NCI-H345 (cell line): ENCODE data around the gene CDKN1B.

ENCODE experiments used
- DNase-seq: peaks from one replicate; lab custom pipeline; 2025; lab: John Stamatoyannopoulos, UW

Gene CDKN1B

DNA sequence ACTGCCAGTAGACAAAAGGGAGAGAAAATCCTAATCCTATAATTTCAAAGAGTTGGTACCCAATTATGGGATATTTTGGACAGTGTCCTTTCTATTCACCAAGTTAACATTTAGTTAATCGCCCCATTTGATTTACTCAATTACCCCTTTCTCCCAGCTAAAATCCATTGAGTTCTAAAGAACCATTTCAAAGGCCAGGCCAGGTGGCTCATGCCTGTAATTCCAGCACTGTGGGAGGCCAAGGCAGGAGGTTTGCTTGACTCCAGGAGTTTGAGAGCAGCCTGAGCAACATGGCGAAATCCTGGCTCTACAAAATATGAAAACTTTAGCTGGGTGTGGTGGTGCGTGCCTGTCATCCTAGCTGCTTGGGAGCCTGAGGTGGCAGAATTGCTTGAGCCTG is 15.7 kb upstream of the CDKN1B start:
- no peak for DNase-seq

DNA sequence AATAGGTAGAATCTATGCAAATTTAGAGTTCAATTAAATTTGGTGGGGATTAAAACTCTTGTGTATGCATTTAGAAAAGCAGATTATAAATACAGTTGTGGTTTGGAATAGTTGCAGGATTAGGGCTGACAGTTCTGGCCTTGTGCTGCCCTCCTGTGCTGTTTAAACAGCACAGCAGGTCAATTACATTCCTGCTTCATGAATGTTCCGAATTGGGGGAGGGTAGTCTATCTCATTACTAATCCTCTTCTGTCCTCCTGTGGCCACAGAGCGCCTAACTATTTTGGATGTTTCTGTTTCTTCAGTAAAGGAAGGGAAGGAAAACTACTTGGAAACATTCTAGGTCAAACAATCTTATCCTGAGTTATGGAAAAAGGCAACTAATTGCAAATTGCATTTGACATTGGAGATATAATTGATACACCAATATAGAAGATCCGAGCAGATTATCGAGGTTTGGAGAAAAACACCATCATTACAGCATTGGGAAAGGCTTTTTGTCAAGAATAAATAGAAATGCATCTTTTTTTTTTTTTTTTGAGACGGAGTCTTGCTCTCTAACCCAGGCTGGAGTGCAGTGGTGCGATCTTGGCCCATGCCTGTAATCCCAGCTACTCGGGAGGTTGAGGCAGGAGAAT is 12.5 kb upstream of the CDKN1B start:
- DNase-seq, result peak; percentile 76

DNA sequence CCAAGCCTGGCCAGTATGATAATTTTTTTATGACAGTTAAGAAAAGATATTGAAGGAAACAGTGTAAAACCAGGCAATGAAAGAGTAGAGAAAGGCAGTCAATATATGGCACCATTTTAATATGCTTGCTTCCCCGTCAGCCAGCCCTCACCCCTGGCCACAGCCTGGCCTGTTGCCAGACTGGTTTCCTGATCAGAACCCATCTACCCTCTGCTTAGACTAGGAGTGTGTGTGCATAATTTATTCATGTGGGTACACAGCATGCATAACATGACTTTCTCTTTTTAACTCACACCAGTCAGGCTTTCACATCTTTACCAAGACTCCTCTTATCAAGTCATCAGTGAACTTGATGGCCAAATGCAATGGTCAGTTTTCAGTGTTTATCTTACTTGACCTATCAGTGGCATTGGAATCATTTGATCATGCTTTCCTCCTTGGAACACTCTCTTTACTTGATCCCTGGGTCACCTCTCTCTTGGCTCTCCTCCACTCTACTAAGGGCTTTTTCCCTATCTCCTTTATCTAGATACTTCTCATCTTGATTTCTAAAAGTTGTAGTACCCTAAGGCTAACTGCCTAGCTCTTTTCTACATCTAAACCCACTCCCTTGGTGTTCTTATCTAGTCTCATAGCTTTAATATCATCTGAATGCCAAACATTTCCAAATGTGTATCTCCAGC is 11.2 kb upstream of the CDKN1B start:
- no peak for DNase-seq

DNA sequence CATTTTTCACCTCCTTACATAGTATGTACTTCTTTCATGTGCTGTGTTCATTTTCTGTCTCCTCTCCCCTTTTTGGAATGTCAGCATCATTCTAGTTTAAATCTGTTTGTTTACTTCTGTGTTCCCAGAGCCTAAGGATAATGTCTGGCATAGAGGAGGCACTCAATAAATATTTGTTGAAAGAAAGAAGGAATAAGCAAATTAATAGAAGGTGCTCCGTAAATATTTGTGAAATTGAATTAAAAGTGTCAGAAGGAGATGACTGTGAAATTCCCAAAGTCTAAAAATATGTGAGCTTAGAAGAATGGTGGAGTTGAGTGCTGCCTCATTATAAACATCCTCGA is 3.3 kb upstream of the CDKN1B start:
- DNase-seq, result no peak

DNA sequence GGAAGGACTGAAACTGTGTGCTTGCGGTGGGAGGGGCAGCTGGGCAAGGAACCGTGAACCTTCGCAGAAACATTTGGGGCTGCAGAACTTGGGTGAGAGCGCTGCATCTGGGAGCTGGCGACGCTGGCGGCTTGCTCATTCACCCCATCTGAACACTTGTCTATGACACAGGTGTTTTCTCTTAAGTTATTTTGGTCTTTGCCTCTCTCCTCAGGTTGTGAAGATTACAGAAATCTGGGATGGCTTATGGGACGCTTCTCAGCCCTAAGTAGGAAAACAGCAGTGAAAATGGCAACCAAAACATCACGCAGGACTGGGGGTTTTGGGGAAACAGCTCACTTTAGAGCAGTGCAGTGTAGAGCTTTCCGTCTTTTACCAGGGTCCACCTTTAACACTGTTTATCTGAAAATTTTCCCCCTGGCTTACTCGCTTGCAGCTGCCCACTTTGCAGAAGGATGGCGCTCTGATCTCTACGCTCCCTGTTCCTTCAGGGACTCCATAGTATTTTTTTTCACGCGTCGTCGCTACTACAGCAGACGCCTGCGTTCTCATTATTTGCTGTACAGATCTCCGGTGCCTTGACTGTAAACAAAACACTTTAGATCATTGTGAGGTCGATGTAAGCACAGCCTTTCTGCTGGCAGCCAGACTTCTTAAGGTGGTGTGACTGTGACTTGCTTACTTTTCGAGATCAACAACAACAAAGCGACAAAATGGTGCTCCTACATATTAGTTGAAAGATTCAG is 2.7 kb upstream of the CDKN1B start:
- peak; percentile 68 for DNase-seq

DNA sequence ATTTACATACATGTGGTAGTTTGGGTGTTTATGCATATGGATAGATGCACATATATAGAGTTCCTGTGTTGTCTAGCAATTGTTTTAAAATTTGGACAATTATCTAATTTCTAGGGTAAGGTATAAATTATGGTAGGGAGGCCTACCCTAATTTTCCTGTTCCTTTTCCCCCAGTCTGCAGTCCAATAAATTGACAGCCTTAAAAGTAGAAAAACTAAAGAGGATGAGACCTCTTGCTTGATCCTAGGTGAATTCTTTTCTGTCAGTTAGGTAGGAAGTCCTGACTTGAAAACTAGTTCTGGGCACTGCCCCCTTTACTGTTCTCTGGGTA is 2.1 kb upstream of the CDKN1B start:
- no peak for DNase-seq

DNA sequence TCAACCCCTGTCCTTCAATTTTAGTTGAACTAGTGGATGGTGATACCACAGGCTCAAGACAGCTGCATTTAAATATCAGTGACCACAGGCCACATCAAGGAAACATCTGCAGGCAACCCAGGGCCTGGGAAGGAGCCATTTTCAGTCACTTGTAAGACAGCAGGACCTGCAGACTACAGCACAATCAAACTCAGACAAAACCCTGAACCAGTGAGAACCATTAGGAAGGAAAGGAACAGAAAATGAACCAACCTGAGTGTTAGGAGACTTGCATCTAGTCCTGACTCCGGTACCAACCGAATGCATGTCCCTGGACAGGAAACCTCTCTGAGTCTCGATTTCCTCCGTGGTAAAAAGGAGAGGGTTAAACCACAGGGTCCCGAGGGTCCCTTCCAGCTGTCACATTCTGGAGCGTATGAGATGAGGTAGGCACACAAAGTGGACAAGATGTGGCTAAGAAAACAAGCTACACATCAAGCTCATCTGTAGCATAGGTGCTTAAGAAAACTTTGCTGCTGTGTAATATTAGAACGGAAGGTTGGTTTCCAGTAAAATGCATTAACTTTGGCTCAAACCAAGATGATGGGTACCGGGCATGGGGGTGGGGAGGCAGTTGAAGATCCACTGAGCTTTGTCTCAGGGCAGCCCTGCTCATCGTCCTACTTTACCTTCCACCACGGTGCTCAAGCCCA is 1.6 kb upstream of the CDKN1B start:
- DNase-seq, result peak; percentile 32

DNA sequence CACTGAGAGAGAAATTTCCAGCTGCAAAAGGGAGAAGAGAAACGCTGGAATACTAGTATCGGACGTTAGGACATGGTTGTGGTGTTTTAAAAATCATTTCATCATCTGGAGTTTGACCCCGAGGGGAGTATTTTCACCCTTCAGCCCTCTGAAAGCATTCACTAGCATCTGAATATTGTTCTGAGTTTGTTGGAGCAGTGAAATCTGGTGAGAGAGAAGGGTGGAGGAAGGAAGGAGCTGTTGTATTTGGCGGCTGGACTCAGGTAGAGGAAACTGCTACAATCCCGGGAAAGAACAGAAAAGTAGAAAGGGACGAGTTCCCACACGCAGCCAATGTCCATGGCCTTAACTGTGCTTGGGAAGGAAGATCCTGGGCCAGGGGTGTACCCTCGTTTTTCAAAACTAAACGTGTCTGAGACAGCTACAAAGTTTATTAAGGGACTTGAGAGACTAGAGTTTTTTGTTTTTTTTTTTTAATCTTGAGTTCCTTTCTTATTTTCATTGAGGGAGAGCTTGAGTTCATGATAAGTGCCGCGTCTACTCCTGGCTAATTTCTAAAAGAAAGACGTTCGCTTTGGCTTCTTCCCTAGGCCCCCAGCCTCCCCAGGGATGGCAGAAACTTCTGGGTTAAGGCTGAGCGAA is 896 bp upstream of the CDKN1B start:
- peak; percentile 37 for DNase-seq

DNA sequence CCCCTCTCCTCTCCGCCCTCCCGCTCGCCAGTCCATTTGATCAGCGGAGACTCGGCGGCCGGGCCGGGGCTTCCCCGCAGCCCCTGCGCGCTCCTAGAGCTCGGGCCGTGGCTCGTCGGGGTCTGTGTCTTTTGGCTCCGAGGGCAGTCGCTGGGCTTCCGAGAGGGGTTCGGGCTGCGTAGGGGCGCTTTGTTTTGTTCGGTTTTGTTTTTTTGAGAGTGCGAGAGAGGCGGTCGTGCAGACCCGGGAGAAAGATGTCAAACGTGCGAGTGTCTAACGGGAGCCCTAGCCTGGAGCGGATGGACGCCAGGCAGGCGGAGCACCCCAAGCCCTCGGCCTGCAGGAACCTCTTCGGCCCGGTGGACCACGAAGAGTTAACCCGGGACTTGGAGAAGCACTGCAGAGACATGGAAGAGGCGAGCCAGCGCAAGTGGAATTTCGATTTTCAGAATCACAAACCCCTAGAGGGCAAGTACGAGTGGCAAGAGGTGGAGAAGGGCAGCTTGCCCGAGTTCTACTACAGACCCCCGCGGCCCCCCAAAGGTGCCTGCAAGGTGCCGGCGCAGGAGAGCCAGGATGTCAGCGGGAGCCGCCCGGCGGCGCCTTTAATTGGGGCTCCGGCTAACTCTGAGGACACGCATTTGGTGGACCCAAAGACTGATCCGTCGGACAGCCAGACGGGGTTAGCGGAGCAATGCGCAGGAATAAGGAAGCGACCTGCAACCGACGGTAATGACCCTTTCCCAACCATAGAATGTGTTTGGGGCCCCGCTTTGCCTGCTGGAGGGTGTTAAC is 615 bp downstream of the CDKN1B start:
- DNase-seq, result no peak

DNA sequence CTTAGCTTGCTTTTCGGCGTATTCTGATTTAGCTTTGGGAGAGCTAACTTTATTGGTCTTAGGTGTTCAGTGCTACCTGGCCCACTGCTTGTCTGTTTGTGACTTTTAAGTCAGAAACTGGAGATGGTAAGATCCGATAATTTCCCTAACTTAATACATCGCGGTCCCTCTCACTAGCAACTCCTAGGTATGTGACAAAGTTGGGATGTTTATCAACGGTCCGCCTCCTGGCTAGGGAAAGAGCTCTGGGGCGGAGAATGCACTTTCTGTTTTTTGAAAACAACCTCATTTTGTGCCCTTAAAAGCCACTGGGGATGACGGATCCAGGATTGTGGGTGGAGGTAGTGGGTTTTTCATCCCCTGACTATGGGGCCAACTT is 1.2 kb downstream of the CDKN1B start:
- DNase-seq, result no peak

DNA sequence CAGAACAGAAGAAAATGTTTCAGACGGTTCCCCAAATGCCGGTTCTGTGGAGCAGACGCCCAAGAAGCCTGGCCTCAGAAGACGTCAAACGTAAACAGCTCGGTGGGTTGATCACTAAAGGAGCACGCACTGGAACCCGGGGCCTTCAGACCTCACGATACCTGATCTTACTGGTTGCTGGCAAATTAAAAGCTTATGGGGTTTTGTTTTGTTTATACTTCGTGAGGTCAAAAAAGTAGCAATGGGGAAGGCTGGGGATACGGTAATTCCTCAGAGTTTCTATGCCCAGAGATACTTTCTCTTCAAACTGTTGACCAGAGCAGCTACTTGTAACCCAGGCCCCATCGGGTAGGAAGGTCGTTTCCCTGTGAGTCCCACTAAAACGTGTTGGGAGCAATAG is 1.7 kb downstream of the CDKN1B start:
- peak; percentile 25 for DNase-seq

DNA sequence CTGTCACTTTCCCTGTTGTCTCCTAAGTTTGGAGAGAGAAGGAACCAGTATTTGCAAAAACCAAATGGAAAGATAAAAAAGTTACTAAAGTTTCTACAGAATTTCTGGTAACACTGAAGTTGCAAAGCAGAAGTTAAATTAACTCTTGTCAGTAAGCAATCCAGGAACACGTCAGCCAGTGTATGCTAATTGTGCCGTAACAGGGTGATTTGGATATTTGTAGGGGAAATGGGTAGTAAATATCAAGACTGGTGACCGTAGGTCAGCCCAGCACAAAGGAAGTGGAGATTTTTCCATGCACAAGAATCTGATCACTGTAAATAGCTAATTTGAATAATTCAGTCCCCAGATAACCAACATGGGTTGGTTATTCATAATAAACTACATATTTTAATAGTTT is 2.3 kb downstream of the CDKN1B start:
- DNase-seq, result peak; percentile 14

DNA sequence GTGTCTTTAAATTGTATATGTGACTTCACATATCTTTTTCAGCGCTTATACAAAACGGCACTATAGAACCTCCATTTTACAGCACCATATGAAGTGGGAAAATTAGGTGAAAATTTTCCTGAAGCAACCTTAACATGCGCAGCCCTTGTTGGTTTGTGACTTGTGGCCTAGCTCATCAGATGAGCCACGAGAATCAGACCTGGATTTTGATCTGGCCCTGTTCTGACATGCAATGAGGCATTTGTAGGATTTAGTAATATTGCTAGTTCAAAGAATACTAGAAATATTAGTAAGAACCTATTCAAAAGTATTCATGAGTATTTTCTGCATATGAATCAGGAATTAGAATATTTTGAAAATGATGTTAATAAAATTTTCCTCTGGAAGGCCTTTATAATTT is 2.9 kb downstream of the CDKN1B start:
- peak; percentile 22 for DNase-seq

DNA sequence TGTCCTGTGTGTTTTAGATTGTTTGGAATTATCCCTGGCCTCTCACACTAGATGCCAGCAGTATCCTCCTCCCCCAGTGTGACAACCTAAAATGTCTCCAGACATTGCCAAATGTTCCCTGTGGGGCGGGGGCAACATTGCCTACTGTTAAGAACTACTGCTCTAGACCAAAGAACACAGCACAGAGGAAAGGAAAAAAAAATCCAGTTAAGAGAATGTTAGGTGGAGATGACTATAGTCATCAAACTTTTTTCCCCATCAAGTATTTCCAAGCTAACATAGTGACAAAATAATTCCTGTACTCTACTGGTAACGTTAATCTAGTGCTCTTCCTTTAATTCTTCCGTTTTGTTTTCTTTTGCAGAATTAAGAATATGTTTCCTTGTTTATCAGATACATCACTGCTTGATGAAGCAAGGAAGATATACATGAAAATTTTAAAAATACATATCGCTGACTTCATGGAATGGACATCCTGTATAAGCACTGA is 3.5 kb downstream of the CDKN1B start:
- DNase-seq, result peak; percentile 54

DNA sequence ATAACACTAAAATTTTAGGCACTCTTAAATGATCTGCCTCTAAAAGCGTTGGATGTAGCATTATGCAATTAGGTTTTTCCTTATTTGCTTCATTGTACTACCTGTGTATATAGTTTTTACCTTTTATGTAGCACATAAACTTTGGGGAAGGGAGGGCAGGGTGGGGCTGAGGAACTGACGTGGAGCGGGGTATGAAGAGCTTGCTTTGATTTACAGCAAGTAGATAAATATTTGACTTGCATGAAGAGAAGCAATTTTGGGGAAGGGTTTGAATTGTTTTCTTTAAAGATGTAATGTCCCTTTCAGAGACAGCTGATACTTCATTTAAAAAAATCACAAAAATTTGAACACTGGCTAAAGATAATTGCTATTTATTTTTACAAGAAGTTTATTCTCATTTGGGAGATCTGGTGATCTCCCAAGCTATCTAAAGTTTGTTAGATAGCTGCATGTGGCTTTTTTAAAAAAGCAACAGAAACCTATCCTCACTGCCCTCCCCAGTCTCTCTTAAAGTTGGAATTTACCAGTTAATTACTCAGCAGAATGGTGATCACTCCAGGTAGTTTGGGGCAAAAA is 4.1 kb downstream of the CDKN1B start:
- peak; percentile 64 for DNase-seq

DNA sequence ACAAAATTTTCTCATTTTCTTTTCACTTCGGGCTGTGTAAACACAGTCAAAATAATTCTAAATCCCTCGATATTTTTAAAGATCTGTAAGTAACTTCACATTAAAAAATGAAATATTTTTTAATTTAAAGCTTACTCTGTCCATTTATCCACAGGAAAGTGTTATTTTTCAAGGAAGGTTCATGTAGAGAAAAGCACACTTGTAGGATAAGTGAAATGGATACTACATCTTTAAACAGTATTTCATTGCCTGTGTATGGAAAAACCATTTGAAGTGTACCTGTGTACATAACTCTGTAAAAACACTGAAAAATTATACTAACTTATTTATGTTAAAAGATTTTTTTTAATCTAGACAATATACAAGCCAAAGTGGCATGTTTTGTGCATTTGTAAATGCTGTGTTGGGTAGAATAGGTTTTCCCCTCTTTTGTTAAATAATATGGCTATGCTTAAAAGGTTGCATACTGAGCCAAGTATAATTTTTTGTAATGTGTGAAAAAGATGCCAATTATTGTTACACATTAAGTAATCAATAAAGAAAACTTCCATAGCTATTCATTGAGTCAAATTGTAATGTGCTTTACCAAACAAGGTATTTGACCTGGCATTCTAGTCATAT is 4.8 kb downstream of the CDKN1B start:
- no peak for DNase-seq

DNA sequence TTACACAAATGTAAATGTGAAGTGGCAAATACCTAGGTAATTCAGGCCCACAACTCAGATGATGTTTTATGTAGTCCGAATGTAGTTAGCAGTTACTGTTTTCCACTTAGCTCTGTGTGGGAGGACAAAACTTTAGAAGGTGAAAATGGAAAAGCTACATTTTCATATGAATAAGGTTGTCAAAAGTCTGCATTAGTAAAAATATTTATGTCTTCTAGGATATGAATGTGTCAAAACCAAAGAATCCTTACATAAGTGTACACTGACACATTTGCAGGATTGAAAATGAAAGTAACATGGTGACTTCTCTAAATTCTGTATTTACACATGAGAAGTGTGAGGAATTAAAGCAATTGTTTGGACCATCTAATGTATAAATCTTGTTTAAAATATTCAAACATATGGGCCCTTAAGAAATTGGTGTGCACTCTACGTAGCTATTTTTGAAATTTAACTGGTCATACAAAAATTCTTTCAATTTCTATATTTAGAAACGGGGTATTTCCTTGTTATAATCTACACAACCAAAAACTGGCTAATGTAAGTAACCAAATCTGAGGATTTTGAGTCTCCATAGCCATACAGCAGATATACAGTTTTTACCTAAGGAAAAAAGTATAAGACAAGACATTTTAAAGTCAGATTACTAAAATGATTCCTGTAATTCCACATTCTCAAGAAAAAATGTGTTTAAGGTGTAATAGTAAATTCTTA is 5.4 kb downstream of the CDKN1B start:
- peak; percentile 47 for DNase-seq

DNA sequence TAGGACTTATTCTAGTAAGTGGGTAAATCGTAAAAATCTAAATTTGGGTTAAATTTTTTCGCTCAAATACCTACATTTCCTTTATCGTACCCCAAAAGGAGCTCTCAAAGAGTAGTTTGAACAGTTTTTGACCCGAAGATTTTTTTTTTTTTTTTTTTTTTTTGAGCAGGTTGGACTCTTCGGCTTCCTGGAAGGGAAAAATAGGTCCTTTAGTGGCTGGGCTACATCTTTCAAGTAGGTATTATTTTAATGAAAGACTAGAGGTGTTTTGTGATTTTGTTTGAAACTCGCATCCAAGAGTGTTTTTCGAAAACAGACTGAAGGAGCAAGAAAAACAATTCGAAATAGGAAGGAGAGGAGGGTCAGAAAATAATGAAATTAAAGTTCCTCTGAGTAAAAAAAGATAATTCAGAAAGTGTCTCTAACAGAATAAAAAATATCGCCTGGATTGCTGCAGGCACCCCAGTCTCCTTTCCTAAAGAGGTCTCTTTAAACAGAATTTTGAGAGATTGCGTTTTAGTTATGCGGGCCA is 6.0 kb downstream of the CDKN1B start:
- DNase-seq, result peak; percentile 31

DNA sequence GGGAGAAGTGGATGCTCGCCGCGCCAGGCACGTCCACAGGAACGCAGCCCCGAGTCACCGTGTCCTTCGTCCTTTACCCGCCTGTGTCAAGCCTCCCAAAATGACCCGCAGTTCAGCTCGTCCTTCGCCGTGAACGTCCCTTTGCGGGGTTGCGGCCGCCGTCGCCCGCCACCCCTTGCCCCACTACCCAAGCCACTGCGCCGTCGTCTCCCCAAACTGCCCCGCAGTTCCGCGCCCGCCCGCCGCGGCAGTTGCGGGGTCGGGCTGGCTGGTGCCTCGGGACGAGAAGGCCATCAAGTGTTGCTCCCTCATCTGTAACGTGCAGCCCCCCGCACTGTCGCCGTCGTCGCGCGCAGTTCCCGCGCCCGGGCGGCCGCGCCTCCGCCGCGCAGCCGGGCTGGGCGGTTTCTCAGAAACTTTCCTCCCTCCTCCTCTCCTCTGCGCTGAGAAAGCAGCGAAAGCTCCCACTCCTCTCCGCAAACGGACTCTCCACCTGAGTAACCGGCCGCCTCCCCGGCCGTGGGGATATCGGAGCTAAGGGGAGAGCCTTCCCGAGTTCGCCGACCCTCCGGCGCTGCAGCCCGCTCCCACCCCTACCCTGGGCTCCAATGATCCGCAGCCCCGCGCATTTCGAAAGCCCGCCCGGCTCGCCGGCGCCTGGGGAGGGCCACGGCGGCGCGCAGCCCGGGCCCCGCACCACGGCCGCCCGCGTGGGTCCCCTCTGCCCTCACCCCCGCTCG is 6.7 kb downstream of the CDKN1B start:
- DNase-seq, result peak; percentile 31
